ENCODE data around the gene NCR3LG1.

DNA sequence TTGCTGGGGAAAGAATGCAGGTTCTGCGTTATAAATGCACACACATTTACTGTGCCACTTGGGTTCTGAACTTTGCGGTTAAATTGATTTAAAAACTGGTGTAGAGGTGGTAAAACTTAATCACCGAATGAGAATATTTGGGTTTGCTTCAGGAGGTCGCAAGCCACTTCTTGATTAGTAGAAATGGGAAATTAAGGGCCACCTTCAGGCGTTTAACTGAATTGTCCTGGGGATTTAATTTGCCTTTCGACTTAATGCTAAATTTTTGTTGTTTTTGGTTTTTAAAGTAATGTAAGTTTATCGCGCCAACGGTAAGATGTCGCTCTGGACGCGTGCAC is 459 bp upstream of the NCR3LG1 start:
- TF ChIP-seq CTCF (conservative IDR thresholded peaks at IDR 0.05; ENCODE audit: low read length) = peak; percentile 55
- TF ChIP-seq EZH2phosphoT487 (IDR thresholded peaks at IDR 0.05; ENCODE audit: borderline replicate concordance, low read depth, low read length) = no peak
